Ovary (tissue), 9 donors: ENCODE data around the gene GALK1. TPM values are rescaled to one million over a fixed set of nuclear protein-coding genes. Genes with fewer than 3 reads are reported as not detected.

Experiments
- DNase-seq, 5 donors: peaks; one replicate each; pipeline ENCODE4 v3.0.0-alpha.2; 2019 to 2020
- H3K27ac ChIP-seq, 2 donors: fragments of 200-600 bp; one replicate each; pipeline versions ENCODE4 v1.5.1 to v1.8.0; 2019 to 2022
- H3K27me3 ChIP-seq: fragments of 200-600 bp; one replicate; pipeline ENCODE4 v1.8.0; 2022
- H3K36me3 ChIP-seq: fragments of 200-600 bp; sonication (generic); one replicate; pipeline ENCODE4 v1.5.1; 2019
- H3K4me1 ChIP-seq: one replicate; pipeline ENCODE4 v1.8.1; 2013; ENCODE audit warnings: mild to moderate bottlenecking, moderate library complexity; ENCODE audit not compliant: insufficient read depth
- H3K4me3 ChIP-seq: fragments of 200-600 bp; sonication (generic); one replicate; pipeline ENCODE4 v1.5.1; 2017
- H3K9me3 ChIP-seq, 2 donors: fragments of 200-600 bp in 1 of 2; sonication (generic) in 1 of 2; one replicate each; pipeline versions ENCODE4 v1.5.1 to v1.8.1; 2013 to 2019; ENCODE audit warnings: mild to moderate bottlenecking in 1 of 2, moderate library complexity in 1 of 2
- EP300 ChIP-seq: sonication (generic); formaldehyde crosslinking; IDR thresholded peaks from one replicate; pipeline ENCODE4 v1.6.1; 2017; ENCODE audit warnings: antibody characterized with exemption
- POLR2A ChIP-seq: fragments of 450-650 bp; IDR thresholded peaks from one replicate; pipeline ENCODE4 v1.6.1; 2017; ENCODE audit warnings: antibody characterized with exemption, mild to moderate bottlenecking, moderate library complexity
- WGBS, 3 donors: extraction: QIAGEN DNeasy Blood & Tissue Kit in 1 of 3; methylation state at CpG; one replicate each; pipeline versions ENCODE4 v1.1.5 to v1.1.7; 2013 to 2017; 5-methylcytosine and 5-hydroxymethylcytosine counted together
- intact Hi-C, 4 donors: fragments of 100-400 bp; cut with DNase I; formaldehyde crosslinking; loops; one replicate each; pipeline versions ENCODE4 v1.11.0 to v1.15.1; 2022 to 2023
- polyA plus RNA-seq, 2 donors: library from polyadenylated mRNA; stranded (reverse); fragments of 200-250 nt in 1 of 2; fragments of 350-450 nt in 1 of 2; fragmentation: Illumina TruSeq in 1 of 2; extraction: RNeasy Lipid Tissue Mini Kit (QIAGEN cat#74804) in 1 of 2; gene quantifications; one replicate each; pipeline ENCODE4 v1.2.3, GENCODE V29; 2013 to 2014
- total RNA-seq, 7 donors: library from RNA; depleted of rRNA in 2 of 7; stranded (reverse); fragments of >200 nt in 2 of 7; fragmentation: NEBNext Ultra II Directional in 3 of 7; extraction: Animal tissue kit (Norgen Biotek cat#: 25700) in 3 of 7; gene quantifications; one replicate each; pipeline versions ENCODE4 v1.1.0 to v1.2.4, GENCODE V29; 2016 to 2023
- TF ChIP-seq, protein P1 (sequence below), 3 donors: fragments of 450-650 bp in 2 of 3; fragments of 200-600 bp in 1 of 3; IDR thresholded peaks; one replicate each; pipeline versions ENCODE4 v1.5.1 to v1.8.0; 2016 to 2022; ENCODE audit warnings: antibody characterized with exemption in 3 of 3, mild to moderate bottlenecking in 1 of 3
- donor health status: DM: no; HTN: no; CAD: no; lungs with moderate emphysema.
- donor health status: DM: no; HTN: no; CAD: no.
- donor health status: Bipolar disorder and iron deficiency.
- donor health status: DM: yes; HTN: yes; CAD: no.
- donor health status: DM: no; HTN: no; CAD: no.
- donor health status: DM: yes; HTN: yes; CAD: no.

The GALK1 gene
- total and polyA plus RNA-seq, 9 donors = 0.33 to 35.1 (median 27.5) TPM

- 90 to 92% (median 90%) methylated on average over 6 of the region's 6 CpGs for WGBS, 3 donors
Measured at GRCh38 chr17:75791254-75791653, 26.3 kb upstream of the GALK1 start.

DNA sequence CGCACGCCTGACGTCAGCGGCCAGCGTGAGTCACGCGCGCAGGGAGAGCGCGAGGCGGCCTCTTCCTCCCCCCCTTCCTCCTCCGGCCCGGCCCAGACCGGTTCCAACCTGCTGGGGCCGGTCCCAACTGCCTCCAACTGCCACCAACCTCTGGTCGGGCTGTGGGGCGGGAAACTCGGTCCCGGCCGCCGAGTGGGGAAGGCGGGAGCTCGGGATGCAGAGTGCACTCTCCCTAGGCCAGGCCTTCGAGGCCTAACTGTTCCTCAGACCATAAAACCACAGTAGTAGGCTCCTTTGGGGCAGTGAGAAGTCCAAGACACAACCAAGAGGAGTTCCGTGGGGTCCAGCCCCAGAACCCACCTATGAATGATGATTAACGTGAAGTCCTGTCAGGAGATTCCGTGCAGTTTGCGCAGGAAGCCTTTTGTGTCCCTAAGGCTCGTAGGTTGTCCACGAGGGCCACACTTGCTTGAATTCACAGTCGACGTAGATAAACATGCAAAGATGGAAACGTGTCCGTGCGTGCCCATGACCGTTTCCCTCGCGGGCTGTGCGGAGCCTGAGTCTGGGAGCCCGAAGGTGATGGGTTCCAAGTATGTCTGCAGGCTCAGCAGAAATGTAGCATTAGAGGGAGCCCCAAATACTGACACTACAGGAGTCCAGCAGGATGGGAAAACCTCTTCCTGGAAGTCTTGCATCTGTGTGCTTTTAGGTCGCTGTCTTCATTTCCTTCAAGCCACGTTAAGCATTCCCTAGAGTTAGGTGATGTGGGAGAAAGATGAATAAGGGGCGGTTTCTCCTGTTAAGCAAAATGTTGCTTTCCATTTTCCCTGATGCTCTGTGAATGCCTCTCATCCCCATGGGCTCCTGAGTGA, 20.3 kb upstream of the GALK1 start:
- no peaks in the 10 kb centered on the region for H3K9me3 ChIP-seq
- peak overlapping the region; percentile 87 for H3K4me3 ChIP-seq
- intact Hi-C loops = no loop called here
- H3K27me3 ChIP-seq = no peaks in the 10 kb centered on the region
- peak overlapping the region; percentile 100 for H3K27ac ChIP-seq
- no peaks in the 10 kb centered on the region for H3K36me3 ChIP-seq
- peak; percentile 89 for TF ChIP-seq POLR2A
- TF ChIP-seq, protein P1, sequence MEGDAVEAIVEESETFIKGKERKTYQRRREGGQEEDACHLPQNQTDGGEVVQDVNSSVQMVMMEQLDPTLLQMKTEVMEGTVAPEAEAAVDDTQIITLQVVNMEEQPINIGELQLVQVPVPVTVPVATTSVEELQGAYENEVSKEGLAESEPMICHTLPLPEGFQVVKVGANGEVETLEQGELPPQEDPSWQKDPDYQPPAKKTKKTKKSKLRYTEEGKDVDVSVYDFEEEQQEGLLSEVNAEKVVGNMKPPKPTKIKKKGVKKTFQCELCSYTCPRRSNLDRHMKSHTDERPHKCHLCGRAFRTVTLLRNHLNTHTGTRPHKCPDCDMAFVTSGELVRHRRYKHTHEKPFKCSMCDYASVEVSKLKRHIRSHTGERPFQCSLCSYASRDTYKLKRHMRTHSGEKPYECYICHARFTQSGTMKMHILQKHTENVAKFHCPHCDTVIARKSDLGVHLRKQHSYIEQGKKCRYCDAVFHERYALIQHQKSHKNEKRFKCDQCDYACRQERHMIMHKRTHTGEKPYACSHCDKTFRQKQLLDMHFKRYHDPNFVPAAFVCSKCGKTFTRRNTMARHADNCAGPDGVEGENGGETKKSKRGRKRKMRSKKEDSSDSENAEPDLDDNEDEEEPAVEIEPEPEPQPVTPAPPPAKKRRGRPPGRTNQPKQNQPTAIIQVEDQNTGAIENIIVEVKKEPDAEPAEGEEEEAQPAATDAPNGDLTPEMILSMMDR (IDR thresholded peaks at IDR 0.05) = peak in 1 of 3 donors; percentile 13
- peak; percentile 96 for TF ChIP-seq EP300
- 3 to 10% (median 5%) methylated on average over 32 to 43 of the region's 43 CpGs for WGBS, 3 donors
- DNase-seq = peak; percentile 93 to 96 (median 94)
- H3K4me1 ChIP-seq = peaks cover 14% of the 10 kb centered on the region

More at GRCh38 chr17:75791254-75791653, 26.3 kb upstream of the GALK1 start:
- TF ChIP-seq POLR2A = no peak
- TF ChIP-seq EP300 = no peak
- TF ChIP-seq, protein P1 (IDR thresholded peaks at IDR 0.05) = no peak
- Histone ChIP-seq H3K36me3 (no peaks in the 10 kb centered on the region), H3K27ac (no peak overlapping the region), H3K4me1 (peaks cover 8% of the 10 kb centered on the region), H3K9me3 (no peaks in the 10 kb centered on the region), H3K4me3 (no peak overlapping the region), H3K27me3 (no peaks in the 10 kb centered on the region)
- no peak for DNase-seq
- intact Hi-C loops = no loop called here

- no peaks in the 10 kb centered on the region for H3K27me3 ChIP-seq
- no peaks in the 10 kb centered on the region for H3K9me3 ChIP-seq
- peaks cover 14% of the 10 kb centered on the region for H3K4me1 ChIP-seq
- 0% methylated on average over 38 to 45 of the region's 45 CpGs for WGBS, 3 donors
- peak within 1 kb of the TSS; percentile 87 for H3K4me3 ChIP-seq
- DNase-seq = peak; percentile 97 to 98 (median 97)
- H3K27ac ChIP-seq = peak within 1 kb of the TSS; percentile 100
- peak; percentile 83 for TF ChIP-seq POLR2A
- TF ChIP-seq, protein P1 (IDR thresholded peaks at IDR 0.05) = no peak
- intact Hi-C loops = no loop called here
- H3K36me3 ChIP-seq = no peaks in the 10 kb centered on the region
Measured at GRCh38 chr17:75784473-75785015, 19.6 kb upstream of the GALK1 start, which contains the start of gene UNK. UNK (plus strand) TSS chr17:75784806; CDS start chr17:75784881, 75 bp downstream.

DNA sequence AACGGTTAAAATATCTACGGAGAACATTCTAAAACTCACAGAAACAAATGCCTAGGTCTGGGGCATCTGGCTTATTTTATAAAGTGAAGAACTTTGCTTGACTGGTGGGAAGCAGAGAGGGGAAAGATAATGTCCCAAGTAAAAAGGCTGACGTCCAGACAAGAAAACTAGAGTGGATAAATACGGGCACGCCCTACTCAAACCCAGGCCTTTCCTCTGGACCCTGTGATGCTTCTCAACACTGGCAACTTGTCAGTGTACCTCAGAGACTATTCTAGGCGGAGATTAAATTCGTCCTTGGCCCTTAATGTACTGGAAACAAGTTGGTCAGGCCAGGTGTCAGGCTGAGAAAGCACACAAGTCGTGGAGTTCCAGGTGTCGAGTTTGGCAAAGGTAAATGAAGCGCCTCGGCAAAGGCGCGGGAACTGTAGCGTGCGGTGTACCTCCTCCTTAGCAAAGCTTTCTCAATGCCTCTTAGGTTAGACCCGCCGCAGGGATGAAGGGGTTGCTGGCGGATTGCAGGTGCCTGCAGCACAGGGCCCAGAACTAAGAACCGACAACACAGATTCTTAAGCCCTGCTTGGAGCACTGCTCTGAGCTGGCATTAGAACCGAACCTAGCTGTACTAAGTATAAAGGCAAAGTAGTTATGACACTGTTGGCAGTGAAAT, 18.9 kb upstream of the GALK1 start:
- Histone ChIP-seq H3K36me3 (no peaks in the 10 kb centered on the region), H3K4me1 (peaks cover 14% of the 10 kb centered on the region), H3K27ac (peak overlapping the region; percentile 100), H3K9me3 (no peaks in the 10 kb centered on the region), H3K27me3 (no peaks in the 10 kb centered on the region), H3K4me3 (peak overlapping the region; percentile 87)
- peak; percentile 60 to 75 (median 72) for DNase-seq
- no peak for TF ChIP-seq EP300
- TF ChIP-seq POLR2A = no peak
- TF ChIP-seq, protein P1 (IDR thresholded peaks at IDR 0.05) = peak in 1 of 3 donors; percentile 16
- intact Hi-C loops = no loop called here
- WGBS, 3 donors = 42 to 61% (median 52%) methylated on average over 20 of the region's 20 CpGs
